Tibial nerve (tissue), 3 donors: ENCODE data around the gene TGFA.

Experiments used
- CTCF ChIP-seq, 5 experiments: fragments of 200-600 bp in 3 of 5; fragments of 450-650 bp in 2 of 5; sonication (generic) in 3 of 5; IDR thresholded peaks; one replicate each; pipeline ENCODE4 v1.5.1; 2016 to 2019; ENCODE audit warnings: antibody characterized with exemption in 5 of 5, mild to moderate bottlenecking in 3 of 5, moderate library complexity in 2 of 5
- POLR2A ChIP-seq, 2 donors: fragments of 450-650 bp; IDR thresholded peaks; one replicate each; pipeline ENCODE4 v1.6.1; 2017; ENCODE audit warnings: antibody characterized with exemption in 2 of 2, mild to moderate bottlenecking in 2 of 2, moderate library complexity in 2 of 2

DNA sequence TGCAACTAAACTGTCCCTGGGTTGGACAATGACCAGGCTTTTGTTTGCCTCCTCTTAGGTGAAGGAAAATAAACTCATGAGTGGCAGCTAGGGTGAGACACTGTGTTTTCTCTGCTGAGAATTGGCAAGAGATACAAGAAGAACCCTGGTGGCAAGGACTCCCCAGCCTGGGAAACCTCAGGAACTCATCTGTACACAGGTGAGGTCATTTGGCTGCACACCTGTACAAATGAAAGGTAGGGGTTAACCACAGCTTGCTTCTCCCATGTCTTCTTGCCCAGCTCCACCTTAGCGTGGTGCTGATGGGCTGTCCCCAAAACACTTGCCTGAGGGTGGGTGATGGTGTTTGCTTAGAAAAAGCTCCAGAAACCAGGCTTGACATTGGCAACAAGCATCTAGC, 154.6 kb downstream of the TGFA start:
- TF ChIP-seq CTCF (IDR thresholded peaks at IDR 0.05), result no peak
- TF ChIP-seq POLR2A (IDR thresholded peaks at IDR 0.05), result no peak
